Caco-2 (cell line): ENCODE measurements around the gene RPL32. TPM values are rescaled to one million over a fixed set of nuclear protein-coding genes. Genes with fewer than 3 reads are reported as not detected.

ENCODE experiments used
- BruUV-seq: library from RNA; stranded (reverse); fragments of 400-500 nt; replicated peaks from 2 replicates; lab custom pipeline; 2021; lab: Mats Ljungman, UMichigan
- CTCF ChIA-PET: fragments of 300-600 bp; sonication (Branson Sonifier 250); formaldehyde crosslinking; loops from one replicate; lab custom pipeline; 2022; ENCODE audit warnings: antibody characterized with exemption; lab: Charles Lee
- POLR2A ChIA-PET: fragments of 300-600 bp; sonication (Branson Sonifier 250); formaldehyde crosslinking; loops from one replicate; lab custom pipeline; 2022; ENCODE audit warnings: antibody characterized with exemption; lab: Charles Lee
- DNase-seq, 2 experiments: peaks; one replicate each; pipeline versions ENCODE4 v3.0.0 to v3.0.0-alpha.2; 2020 to 2022
- H3K27me3 ChIP-seq: replicated peaks from 2 replicates; pipeline ENCODE4 v1.6.0; 2011; ENCODE audit warnings: low read length; ENCODE audit not compliant: control insufficient read depth, insufficient read depth
- H3K36me3 ChIP-seq: 2 replicates; pipeline ENCODE4 v1.5.1; 2011; ENCODE audit warnings: low read length; ENCODE audit not compliant: control insufficient read depth, insufficient read depth
- H3K4me1 ChIP-seq: fragments of 250-450 bp; sonication (Bioruptor Pico); 2 replicates; pipeline ENCODE4 v1.5.1; 2020; ENCODE audit warnings: mild to moderate bottlenecking
- H3K4me3 ChIP-seq: 2 replicates; pipeline ENCODE4 v1.5.1; 2011; ENCODE audit warnings: low read depth, mild to moderate bottlenecking, control low read depth, low read length
- H3K9me3 ChIP-seq: fragments of 250-450 bp; sonication (Bioruptor Pico); 2 replicates; pipeline ENCODE4 v1.5.1; 2020; ENCODE audit warnings: mild to moderate bottlenecking, moderate library complexity
- H3K27ac Mint-ChIP-seq: one replicate; pipeline ENCODE4 v1.8.0; 2022; ENCODE audit warnings: mixed read lengths; ENCODE audit not compliant: unreplicated experiment
- H3K27me3 Mint-ChIP-seq: one replicate; pipeline ENCODE4 v1.8.0; 2022; ENCODE audit warnings: mixed read lengths; ENCODE audit not compliant: insufficient read depth, unreplicated experiment
- H3K36me3 Mint-ChIP-seq: one replicate; pipeline ENCODE4 v1.8.0; 2022; ENCODE audit warnings: mild to moderate bottlenecking, mixed read lengths; ENCODE audit not compliant: insufficient read depth, unreplicated experiment
- H3K4me1 Mint-ChIP-seq: one replicate; pipeline ENCODE4 v1.8.0; 2022; ENCODE audit warnings: low read depth, mixed read lengths; ENCODE audit not compliant: unreplicated experiment
- H3K4me3 Mint-ChIP-seq: one replicate; pipeline ENCODE4 v1.8.0; 2022; ENCODE audit warnings: mild to moderate bottlenecking, moderate library complexity, mixed read lengths; ENCODE audit not compliant: unreplicated experiment
- H3K9me3 Mint-ChIP-seq: one replicate; pipeline ENCODE4 v1.8.0; 2022; ENCODE audit warnings: mixed read lengths; ENCODE audit not compliant: unreplicated experiment
- CTCF ChIP-seq, 2 experiments: fragments of 200-600 bp in 1 of 2; IDR thresholded peaks; 1 replicate in 1 of 2; 2 replicates in 1 of 2; pipeline versions ENCODE4 v1.5.1 to v1.8.0; 2011 to 2022; ENCODE audit warnings: antibody characterized with exemption in 1 of 2, control low read depth in 1 of 2, inconsistent platforms in 1 of 2, low read depth in 1 of 2, low read length in 1 of 2, mild to moderate bottlenecking in 1 of 2, moderate library complexity in 1 of 2; ENCODE audit not compliant: insufficient read depth in 1 of 2, severe bottlenecking in 1 of 2, unreplicated experiment in 1 of 2
- intact Hi-C: fragments of 100-400 bp; cut with micrococcal nuclease; formaldehyde crosslinking; loops from one replicate; pipeline ENCODE4 v1.10.0; 2022; ENCODE audit not compliant: unreplicated experiment
- total RNA-seq: library from RNA; stranded (reverse); gene quantifications from 2 replicates; pipeline ENCODE4 v1.2.3, GENCODE V29; 2022

The RPL32 gene
- total RNA-seq, 1 experiment from 2014 or later = 1,713 TPM

DNA sequence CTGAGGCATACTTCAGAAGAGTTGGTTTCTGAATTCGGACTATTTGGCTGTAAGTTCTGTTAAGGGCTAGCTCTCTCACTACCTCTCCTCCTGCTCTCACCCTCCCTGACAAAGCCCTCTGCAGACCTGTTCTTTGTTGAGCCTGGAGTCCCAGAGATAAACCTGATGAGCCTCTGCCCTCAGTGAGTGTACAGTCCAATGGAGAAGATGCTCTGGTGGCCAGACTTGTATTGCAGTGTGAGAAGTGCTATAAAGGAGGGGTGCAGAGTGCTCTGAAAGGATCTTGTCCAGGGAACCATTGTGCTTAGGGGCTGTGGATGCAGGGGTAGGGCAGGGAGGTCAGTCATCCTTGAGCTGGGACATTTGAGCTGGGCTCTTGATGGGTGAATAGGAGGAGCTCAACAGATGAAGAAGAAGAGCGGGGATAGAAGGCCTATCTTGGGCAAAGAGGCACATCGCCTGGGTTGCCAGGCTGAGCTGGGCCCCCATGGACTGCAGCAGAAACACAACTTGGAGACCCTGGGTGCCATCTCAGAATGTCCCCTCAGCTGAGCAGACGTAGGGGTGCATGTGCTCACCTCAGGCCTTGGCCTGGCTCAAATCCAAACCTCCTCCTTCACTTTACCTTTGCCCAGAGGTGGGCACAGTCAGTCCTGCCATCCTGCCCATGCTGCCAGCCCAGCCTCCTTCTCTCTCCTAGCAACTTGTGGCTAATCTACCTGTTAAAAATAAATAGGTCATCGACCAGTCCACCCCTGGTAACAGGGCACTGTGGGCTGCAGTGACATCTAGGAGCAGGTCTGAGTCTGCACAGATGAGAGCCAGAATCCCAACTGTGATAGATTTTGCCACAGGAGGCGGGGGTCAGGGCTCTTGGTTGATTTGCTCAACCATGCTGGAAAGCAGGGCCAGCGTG is 41.6 kb downstream of the RPL32 start:
- no peaks in the 10 kb centered on the region for H3K4me1 ChIP-seq
- intact Hi-C loops = no loop called here
- no peak for DNase-seq
- H3K36me3 ChIP-seq = no peaks in the 10 kb centered on the region
- Mint-ChIP-seq H3K27ac (no peak overlapping the region), H3K36me3 (no peaks in the 10 kb centered on the region), H3K27me3 (peaks cover 2% of the 10 kb centered on the region), H3K4me3 (no peak overlapping the region), H3K9me3 (no peaks in the 10 kb centered on the region), H3K4me1 (no peaks in the 10 kb centered on the region)
- H3K4me3 ChIP-seq = no peak overlapping the region
- no peak for TF ChIP-seq CTCF (IDR thresholded peaks at IDR 0.05; ENCODE audit: insufficient read depth in 1 of 2, low read depth in 1 of 2, low read length in 1 of 2, severe bottlenecking in 1 of 2, unreplicated experiment in 1 of 2)
- CTCF ChIA-PET = no interaction called here
- no peaks in the 10 kb centered on the region for H3K9me3 ChIP-seq
- H3K27me3 ChIP-seq = no peaks in the 10 kb centered on the region
- BruUV-seq = no TSS peak
- POLR2A ChIA-PET = no interaction called here

DNA sequence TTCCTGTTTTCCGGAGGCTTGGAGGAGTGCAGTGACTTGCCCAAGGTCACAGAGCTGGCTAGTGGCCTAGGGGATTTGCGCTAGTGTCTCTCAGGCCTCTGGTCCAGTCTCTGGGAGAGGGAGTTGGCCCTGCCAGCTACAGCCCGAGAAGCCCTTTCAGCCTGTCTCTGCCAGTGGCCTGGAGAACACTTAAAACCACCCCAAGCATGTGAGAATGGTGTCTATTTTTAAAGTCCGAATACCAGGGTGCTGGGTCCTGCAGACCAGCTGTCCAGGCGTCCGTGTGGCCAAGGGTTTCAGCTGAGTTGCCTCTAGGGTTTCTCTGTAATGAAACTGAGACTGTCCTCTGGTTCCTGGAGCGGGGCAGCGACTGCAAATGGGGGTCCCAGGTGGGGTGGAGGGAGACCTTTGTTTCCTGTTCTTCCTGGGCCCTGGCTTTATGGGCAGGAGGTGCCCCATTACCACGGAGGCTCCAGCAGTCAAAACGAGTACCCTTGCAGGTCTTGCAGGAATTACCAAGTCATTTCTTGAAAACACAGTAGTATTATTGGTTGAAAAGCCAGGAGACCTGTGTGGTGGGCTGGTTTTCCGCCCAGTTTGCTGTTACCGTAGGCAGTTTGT is 42.7 kb downstream of the RPL32 start:
- TF ChIP-seq CTCF (IDR thresholded peaks at IDR 0.05; ENCODE audit: insufficient read depth in 1 of 2, low read depth in 1 of 2, low read length in 1 of 2, severe bottlenecking in 1 of 2, unreplicated experiment in 1 of 2) = no peak
- POLR2A ChIA-PET = interaction anchor here (0.6 kb wide), 1 partner anchor 257 kb away, joined by 4 read pairs; no protein-coding TSS in a partner anchor
- H3K4me3 ChIP-seq = no peak overlapping the region
- H3K27me3 Mint-ChIP-seq = peaks cover 2% of the 10 kb centered on the region
- H3K27ac Mint-ChIP-seq = no peak overlapping the region
- no TSS peak for BruUV-seq
- DNase-seq = no peak
- H3K9me3 Mint-ChIP-seq = no peaks in the 10 kb centered on the region
- H3K9me3 ChIP-seq = no peaks in the 10 kb centered on the region
- no peaks in the 10 kb centered on the region for H3K36me3 ChIP-seq
- no peaks in the 10 kb centered on the region for H3K4me1 Mint-ChIP-seq
- intact Hi-C loops = no loop called here
- CTCF ChIA-PET = no interaction called here
- no peaks in the 10 kb centered on the region for H3K4me1 ChIP-seq
- H3K36me3 Mint-ChIP-seq = no peaks in the 10 kb centered on the region
- no peak overlapping the region for H3K4me3 Mint-ChIP-seq
- no peaks in the 10 kb centered on the region for H3K27me3 ChIP-seq

DNA sequence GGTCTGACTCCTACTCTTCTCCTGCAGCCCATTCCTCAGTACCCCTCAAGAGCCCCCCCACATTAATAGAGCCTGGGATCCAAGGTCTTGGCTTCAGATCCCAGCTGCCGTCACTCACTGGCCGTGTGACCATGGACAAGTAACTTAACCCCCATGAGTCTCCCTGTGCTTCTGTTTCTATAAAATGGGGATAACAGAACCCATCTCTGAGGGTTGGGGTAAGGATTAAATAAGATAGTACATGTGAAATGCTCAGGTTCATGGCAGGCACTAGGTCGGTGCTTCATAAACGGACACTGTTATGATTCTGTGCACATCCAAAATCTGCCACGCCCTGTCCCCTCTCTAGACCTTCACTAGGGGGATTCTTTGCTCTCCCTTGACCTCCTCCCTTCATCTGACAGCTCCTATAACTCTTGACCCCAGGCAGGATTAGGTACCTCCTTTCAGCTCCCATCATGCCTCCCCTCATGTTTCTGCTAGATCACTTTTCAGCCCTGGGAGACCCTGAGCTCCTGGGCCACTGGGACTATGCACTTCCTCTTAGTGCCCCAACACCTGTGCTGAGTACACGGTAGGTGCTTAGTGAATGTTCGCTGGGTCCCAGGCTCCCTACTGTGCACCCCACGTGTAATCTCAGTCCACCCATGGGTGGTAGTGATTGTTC is 43.3 kb downstream of the RPL32 start:
- CTCF ChIA-PET = no interaction called here
- DNase-seq = no peak
- POLR2A ChIA-PET = no interaction called here

More for the DNA sequence above, 43.3 kb downstream of the RPL32 start:
- H3K36me3 Mint-ChIP-seq = no peaks in the 10 kb centered on the region
- H3K27me3 Mint-ChIP-seq = peaks cover 2% of the 10 kb centered on the region
- TF ChIP-seq CTCF (IDR thresholded peaks at IDR 0.05; ENCODE audit: insufficient read depth in 1 of 2, low read depth in 1 of 2, low read length in 1 of 2, severe bottlenecking in 1 of 2, unreplicated experiment in 1 of 2) = no peak
- no peaks in the 10 kb centered on the region for H3K9me3 Mint-ChIP-seq
- Histone ChIP-seq H3K27me3 (no peaks in the 10 kb centered on the region), H3K4me1 (no peaks in the 10 kb centered on the region), H3K4me3 (no peak overlapping the region), H3K36me3 (no peaks in the 10 kb centered on the region), H3K9me3 (no peaks in the 10 kb centered on the region)
- H3K4me3 Mint-ChIP-seq = no peak overlapping the region
- no TSS peak for BruUV-seq
- no peak overlapping the region for H3K27ac Mint-ChIP-seq
- H3K4me1 Mint-ChIP-seq = no peaks in the 10 kb centered on the region
- intact Hi-C loops = no loop called here
